Mesodermal cell (in vitro differentiated cells): ENCODE measurements around the gene KDF1.
"Not testable (repeated sequence)": the region's sequence is repeated elsewhere in the genome, so short reads cannot be mapped to it uniquely, and the experiment has no call there.

Experiments used
- H3K27ac ChIP-seq: 2 replicates; pipeline ENCODE4 v1.7.0; 2013; ENCODE audit warnings: mild to moderate bottlenecking, low read depth, low read length, moderate library complexity; ENCODE audit not compliant: severe bottlenecking
- H3K36me3 ChIP-seq: 2 replicates; pipeline ENCODE4 v1.7.1; 2013; ENCODE audit warnings: mild to moderate bottlenecking, low read length, moderate library complexity; ENCODE audit not compliant: control insufficient read depth, insufficient read depth
- H3K4me1 ChIP-seq: one replicate; pipeline ENCODE4 v1.7.1; 2013; ENCODE audit warnings: mild to moderate bottlenecking, low read length; ENCODE audit not compliant: insufficient read depth, control insufficient read depth, poor library complexity, severe bottlenecking
- H3K4me3 ChIP-seq: 2 replicates; pipeline ENCODE4 v1.7.0; 2013; ENCODE audit warnings: low read length, control low read depth, mild to moderate bottlenecking; ENCODE audit not compliant: insufficient read depth, poor library complexity, severe bottlenecking; ENCODE audit errors: extremely low read depth
- H3K9me3 ChIP-seq: 2 replicates; pipeline ENCODE4 v1.7.1; 2013; ENCODE audit warnings: mild to moderate bottlenecking, low read length, moderate library complexity; ENCODE audit not compliant: control insufficient read depth
- WGBS, 2 experiments: methylation state at CpG; one replicate each; pipeline ENCODE4 v1.1.5; 2013; ENCODE audit warnings: missing lambda C conversion rate in 2 of 2; ENCODE audit not compliant: insufficient coverage in 2 of 2; 5-methylcytosine and 5-hydroxymethylcytosine counted together

KDF1 gene

GRCh38 chr1:26993237-26994019 is 33.2 kb upstream of the KDF1 start, which contains the start of gene TRNP1:
TSS of gene TRNP1 (plus strand) at chr1:26993692. CDS start at chr1:26993787, 95 bp downstream.
- Histone ChIP-seq H3K27ac (peak within 1 kb of the TSS; percentile 18), H3K9me3 (no peaks in the 10 kb centered on the region), H3K4me3 (peak within 1 kb of the TSS; percentile 54), H3K4me1 (peaks cover 25% of the 10 kb centered on the region), H3K36me3 (no peaks in the 10 kb centered on the region)
- 0% methylated on average over 40 to 41 of the region's 61 CpGs for WGBS, 2 experiments

- WGBS, 2 experiments: 78 to 82% methylated on average over 3 to 7 of the region's 10 CpGs
- no peak overlapping the region for H3K4me3 ChIP-seq
- no peak overlapping the region for H3K27ac ChIP-seq
- H3K36me3 ChIP-seq: no peaks in the 10 kb centered on the region
- no peaks in the 10 kb centered on the region for H3K9me3 ChIP-seq
- H3K4me1 ChIP-seq: peaks cover 17% of the 10 kb centered on the region
Measured at GRCh38 chr1:26991310-26992116, 31.2 kb upstream of the KDF1 start.

GRCh38 chr1:26989403-26990109 is 29.3 kb upstream of the KDF1 start:
- not testable (repeated sequence) for H3K36me3 ChIP-seq, H3K4me1 ChIP-seq, H3K4me3 ChIP-seq, H3K9me3 ChIP-seq, H3K27ac ChIP-seq
- WGBS, 2 experiments: 94% methylated on average over 8 to 11 of the region's 12 CpGs

GRCh38 chr1:26986658-26987057 is 26.4 kb upstream of the KDF1 start:
- 100% methylated on average over 1 to 2 of the region's 2 CpGs for WGBS, 2 experiments
- no peaks in the 10 kb centered on the region for H3K9me3 ChIP-seq

GRCh38 chr1:26984291-26984690 is 24.0 kb upstream of the KDF1 start:
- no peak overlapping the region for H3K4me3 ChIP-seq

More at GRCh38 chr1:26986658-26987057, 26.4 kb upstream of the KDF1 start:
- Histone ChIP-seq H3K36me3 (no peaks in the 10 kb centered on the region), H3K27ac (no peak overlapping the region), H3K4me1 (peaks cover 9% of the 10 kb centered on the region), H3K4me3 (no peak overlapping the region)

GRCh38 chr1:26983863-26984262 is 23.6 kb upstream of the KDF1 start:
- Histone ChIP-seq H3K4me3 (no peak overlapping the region), H3K9me3 (no peaks in the 10 kb centered on the region), H3K36me3 (no peaks in the 10 kb centered on the region), H3K4me1 (no peaks in the 10 kb centered on the region), H3K27ac (no peak overlapping the region)
- 88 to 93% methylated on average over 4 to 5 of the region's 5 CpGs for WGBS, 2 experiments

More at GRCh38 chr1:26984291-26984690, 24.0 kb upstream of the KDF1 start:
- 89 to 96% methylated on average over 7 of the region's 8 CpGs for WGBS, 2 experiments
- Histone ChIP-seq H3K4me1 (no peaks in the 10 kb centered on the region), H3K36me3 (no peaks in the 10 kb centered on the region), H3K27ac (no peak overlapping the region), H3K9me3 (no peaks in the 10 kb centered on the region)

GRCh38 chr1:26981146-26981846 is 21.0 kb upstream of the KDF1 start:
- H3K4me1 ChIP-seq: no peaks in the 10 kb centered on the region
- 90 to 91% methylated on average over 3 of the region's 3 CpGs for WGBS, 2 experiments
- no peaks in the 10 kb centered on the region for H3K9me3 ChIP-seq
- H3K27ac ChIP-seq: no peak overlapping the region
- no peak overlapping the region for H3K4me3 ChIP-seq
- H3K36me3 ChIP-seq: no peaks in the 10 kb centered on the region

GRCh38 chr1:26978901-26979300 is 18.6 kb upstream of the KDF1 start:
- Histone ChIP-seq H3K27ac (no peak overlapping the region), H3K9me3 (no peaks in the 10 kb centered on the region), H3K36me3 (no peaks in the 10 kb centered on the region), H3K4me1 (no peaks in the 10 kb centered on the region), H3K4me3 (no peak overlapping the region)
- 100% methylated on average over 1 of the region's 2 CpGs; no CpG with 5 or more reads in 1 of the 2 experiments for WGBS, 2 experiments

- Histone ChIP-seq H3K36me3 (no peaks in the 10 kb centered on the region), H3K27ac (no peak overlapping the region), H3K9me3 (no peaks in the 10 kb centered on the region), H3K4me1 (no peaks in the 10 kb centered on the region), H3K4me3 (no peak overlapping the region)
- WGBS, 2 experiments: 76 to 86% methylated on average over 2 of the region's 3 CpGs
Measured at GRCh38 chr1:26976621-26977510, 16.6 kb upstream of the KDF1 start.
